HG03439 (cell line): ENCODE results near the gene LMBRD2.

Source experiments
- ATAC-seq: cut with Tn5 transposase; IDR thresholded peaks from one replicate; pipeline ENCODE4 v1.9.1; 2021; ENCODE audit warnings: mild to moderate bottlenecking, moderate library complexity; ENCODE audit not compliant: unreplicated experiment

The LMBRD2 gene

GRCh38 chr5:36054647-36055046, 97.0 kb downstream of the LMBRD2 start:
- no peak for ATAC-seq

GRCh38 chr5:36052538-36052937, 99.1 kb downstream of the LMBRD2 start:
- ATAC-seq, result no peak

- no peak for ATAC-seq
Measured at GRCh38 chr5:36049949-36050348, 101.7 kb downstream of the LMBRD2 start.
